GM19467 (cell line): ENCODE results near the gene TSPEAR.

Experiments used
- ATAC-seq: cut with Tn5 transposase; IDR thresholded peaks from one replicate; pipeline ENCODE4 v1.9.1; 2021; ENCODE audit warnings: mild to moderate bottlenecking, moderate library complexity; ENCODE audit not compliant: unreplicated experiment

The TSPEAR gene

DNA sequence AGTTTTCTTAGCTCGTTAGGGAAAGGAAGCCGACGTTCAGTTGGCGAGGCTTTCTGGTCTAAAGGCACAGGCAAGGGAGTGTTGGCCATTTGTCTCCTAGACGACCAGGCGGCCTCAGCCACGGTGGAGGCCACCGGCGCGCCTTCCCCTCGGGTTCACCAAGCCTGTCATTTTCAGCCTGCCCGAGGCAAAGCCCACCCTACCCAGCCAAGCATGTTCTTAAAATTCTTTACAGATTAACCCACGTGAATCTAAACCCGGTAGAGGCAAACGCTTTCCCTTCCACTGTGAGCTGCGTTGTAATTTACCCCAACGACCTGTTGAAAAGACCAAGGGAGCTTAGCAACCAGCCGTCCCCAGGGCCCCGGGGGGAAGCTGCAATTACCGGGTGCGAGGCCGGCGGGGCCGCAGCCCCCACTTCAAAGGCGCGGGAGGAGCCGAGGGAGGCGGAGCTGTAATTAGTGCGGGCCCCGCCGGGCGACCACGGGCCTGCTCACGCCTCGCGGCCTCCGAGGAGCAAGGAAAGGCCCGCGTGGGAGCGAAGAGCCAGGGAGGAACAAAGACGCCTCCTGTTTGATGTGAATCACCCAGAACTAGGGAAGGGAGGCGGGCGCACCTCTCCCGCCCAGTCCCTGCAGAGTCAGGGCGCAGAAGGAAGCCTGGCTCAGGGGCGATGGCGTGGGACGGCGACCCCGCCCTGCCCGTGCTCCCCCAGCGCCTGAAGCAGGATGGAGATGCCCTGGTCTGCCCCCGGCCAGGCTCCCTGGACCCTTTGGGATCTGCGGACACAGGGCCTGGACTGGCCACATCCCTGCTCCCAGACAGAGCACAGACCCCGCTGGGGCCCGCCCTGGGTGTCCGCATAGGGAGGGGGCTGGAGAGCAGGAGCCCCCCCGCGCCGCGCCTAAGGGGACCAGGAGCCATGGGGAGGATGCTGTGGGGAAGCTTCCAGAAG, 12.1 kb upstream of the TSPEAR start:
- ATAC-seq, result no peak

DNA sequence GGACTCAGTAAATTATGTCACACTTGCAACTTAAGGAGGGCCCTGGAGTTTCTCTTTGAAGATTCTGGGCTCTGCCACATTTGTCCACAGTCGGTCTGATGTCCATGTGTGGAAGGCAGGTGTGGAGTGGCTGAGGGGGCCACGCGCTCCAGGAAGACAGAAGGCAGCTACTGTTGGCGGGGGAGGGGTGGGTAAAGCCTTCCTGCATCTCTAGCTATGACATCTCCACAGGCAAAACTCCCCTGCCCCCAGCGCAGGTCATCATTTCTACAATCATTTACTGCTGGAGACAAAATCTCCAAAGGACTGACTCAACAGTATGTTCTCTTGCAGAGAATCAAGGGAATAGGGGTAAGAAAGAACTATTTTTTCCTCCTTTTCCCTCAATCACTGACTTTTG, 11.4 kb upstream of the TSPEAR start:
- ATAC-seq, result no peak

DNA sequence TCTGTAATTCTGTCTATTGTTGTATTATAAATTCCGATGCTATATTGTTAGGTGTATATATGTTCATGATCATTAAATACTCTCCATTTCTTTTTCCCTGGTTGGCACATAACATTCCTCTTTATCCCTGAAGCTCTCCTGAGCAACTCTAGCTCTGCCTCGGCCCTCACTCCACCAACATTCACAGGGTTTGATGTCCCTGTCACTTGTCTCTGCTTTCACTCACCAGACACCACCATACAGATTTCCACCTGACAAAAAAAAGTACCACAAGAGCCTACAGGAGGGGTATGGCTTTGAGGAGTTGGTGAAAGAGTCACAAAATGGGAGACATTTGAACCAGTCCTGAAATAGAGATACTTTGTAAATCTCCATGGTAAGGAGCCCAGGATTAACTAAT, 8.8 kb upstream of the TSPEAR start:
- ATAC-seq, result no peak

GRCh38 chr21:44718571-44718970, 7.2 kb upstream of the TSPEAR start:
- no peak for ATAC-seq

- ATAC-seq, result no peak
Measured at GRCh38 chr21:44718093-44718492, 6.7 kb upstream of the TSPEAR start.

- ATAC-seq, result no peak
Measured at GRCh38 chr21:44716984-44717383, 5.6 kb upstream of the TSPEAR start.

DNA sequence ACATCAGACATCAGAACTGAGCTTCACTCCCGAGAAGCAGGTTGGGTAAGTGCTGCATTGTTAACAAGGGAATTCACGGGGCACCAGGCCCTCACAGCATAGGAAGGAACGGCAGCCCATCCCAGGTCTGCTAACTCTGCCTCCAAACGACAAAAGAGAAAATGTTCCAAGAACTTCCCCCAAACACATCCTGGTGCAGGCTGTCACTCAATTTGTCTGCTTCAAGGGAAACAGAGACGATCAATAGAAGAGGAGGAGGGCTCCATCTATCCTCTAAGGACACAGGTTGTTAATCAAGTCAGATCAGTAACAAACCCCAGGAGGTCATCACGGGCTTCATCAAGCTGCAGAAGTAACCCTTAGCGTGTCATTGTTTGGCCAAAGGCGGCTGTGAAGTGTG, 3.5 kb upstream of the TSPEAR start:
- ATAC-seq, result no peak

DNA sequence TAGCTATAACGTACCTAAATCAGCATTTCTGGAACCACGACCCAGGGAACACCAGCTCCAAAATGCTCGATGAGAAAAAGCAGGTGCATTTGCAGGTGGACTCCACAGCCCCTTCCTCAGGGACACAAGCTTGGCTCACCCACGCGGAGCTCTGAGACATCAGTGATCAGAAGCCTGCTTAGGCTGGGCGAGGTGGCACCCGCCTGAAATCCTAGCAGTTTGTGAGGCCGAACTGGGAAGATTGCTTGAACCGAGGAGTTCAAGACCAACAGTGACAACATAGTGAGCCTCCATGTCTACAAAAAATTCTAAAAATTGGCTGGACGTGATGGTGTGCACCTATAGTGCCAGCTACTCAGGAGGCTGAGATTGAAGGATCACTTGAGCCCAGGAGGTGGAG, 2.5 kb upstream of the TSPEAR start:
- no peak for ATAC-seq

GRCh38 chr21:44713130-44713529, 1.8 kb upstream of the TSPEAR start:
- ATAC-seq, result no peak

- ATAC-seq, result no peak
Measured at GRCh38 chr21:44712203-44713028, 1.0 kb upstream of the TSPEAR start.

DNA sequence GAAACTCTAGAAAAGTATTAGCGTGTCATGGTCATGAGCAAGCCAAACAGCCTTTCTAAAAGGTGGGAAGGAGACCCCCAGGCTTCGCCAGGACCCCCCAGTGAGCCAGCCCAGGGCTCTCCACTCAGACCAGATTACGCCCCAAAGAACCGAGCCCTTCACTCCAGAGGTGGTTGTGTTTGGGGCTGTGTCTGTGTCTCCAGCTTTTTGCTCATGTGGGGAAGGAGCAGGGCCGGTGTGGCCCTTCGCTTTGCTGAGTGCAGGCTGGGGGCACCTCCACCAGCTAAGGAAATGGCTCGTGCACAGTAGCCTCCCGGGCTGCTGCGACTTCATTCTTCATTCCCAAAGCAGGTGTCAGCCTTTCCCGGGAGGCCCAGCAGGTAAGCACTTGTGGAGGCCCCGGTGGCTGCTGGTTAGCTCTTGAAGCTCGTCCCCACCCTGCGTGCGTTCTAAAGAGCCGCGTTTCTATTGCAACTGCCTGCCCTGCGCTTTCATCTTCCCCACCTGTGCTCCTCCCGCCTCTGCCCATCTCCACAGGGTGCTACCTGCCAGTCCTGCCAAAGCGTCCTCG, 531 bp downstream of the TSPEAR start:
- ATAC-seq, result no peak

- ATAC-seq, result no peak
Measured at GRCh38 chr21:44710294-44710665, 1.1 kb downstream of the TSPEAR start.

DNA sequence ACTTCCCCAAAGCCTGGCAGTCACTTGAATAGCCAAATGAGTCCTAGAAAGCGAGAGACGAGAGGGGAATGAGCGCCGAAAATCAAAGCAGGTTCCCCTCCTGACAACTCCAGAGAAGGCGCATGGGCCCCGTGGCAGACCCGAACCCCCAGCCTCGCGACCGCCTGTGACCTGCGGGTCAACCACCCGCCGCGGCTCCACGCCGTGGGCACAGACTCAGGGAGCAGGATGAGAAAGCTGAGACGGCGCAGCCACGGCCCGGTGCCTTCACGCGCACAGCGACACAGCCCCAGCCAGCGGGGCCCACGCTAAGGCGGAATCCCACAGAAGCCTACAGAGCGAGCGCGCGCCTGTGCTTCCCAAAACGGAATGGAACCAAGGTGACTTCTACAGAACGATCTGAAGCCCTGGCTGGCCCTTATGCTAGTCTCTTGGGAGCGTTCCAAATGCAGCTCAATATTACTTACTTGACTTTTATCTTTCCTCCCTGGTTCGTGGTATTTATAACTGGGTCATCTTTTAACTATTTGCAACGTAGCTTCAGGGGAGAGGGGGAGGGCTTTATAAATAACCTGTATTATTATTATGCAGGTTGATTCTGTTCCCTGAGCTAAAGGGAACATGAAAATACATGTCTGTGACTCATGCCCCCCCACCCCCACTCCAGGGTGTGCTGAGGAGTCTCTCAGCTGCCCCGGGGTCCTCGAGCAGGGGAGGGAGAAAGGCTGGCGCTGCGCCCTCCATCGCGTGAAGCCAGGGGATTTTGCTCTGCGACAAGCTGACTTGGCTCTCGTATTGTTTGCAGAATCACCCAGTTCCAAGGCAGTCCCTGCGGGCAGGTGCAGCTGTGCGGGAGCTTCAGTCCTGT, 1.7 kb downstream of the TSPEAR start:
- ATAC-seq, result no peak

GRCh38 chr21:44708866-44709425, 2.4 kb downstream of the TSPEAR start:
- ATAC-seq, result no peak

DNA sequence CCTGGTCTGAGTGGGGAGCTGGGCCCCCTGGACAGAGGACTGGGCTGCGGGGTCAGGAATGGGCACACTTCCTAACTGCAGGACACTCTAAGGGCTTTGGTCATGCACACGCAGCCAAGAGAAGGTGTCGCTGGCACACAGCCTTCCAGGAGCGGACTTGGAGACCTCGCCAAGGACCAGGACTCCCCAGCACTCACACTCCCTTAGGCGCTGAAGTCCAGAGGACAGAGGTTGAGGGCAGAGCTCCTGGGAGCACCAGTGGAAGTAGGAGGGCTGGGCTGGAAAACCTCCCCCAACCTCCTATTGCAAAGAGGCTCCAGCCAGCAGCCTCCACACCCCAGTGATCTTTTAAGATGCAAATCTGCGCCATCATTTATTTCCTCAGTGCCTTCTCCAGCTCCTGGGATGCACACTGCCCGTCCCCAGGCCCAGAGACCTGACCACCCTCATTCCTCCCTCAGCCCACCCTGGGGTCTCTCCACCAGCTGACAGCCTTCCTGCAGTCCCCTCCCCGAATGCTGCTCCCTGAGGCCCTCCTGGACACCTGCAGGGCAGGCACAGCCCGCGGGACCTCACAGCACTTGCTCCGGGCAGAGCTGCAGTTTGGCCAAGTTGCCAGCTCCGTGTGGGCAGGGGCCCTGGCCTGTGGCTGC, 3.0 kb downstream of the TSPEAR start:
- ATAC-seq, result no peak

GRCh38 chr21:44706706-44707581, 4.4 kb downstream of the TSPEAR start:
- ATAC-seq, result no peak

- no peak for ATAC-seq
Measured at GRCh38 chr21:44706026-44706705, 5.2 kb downstream of the TSPEAR start.

GRCh38 chr21:44704636-44705001, 6.8 kb downstream of the TSPEAR start:
- ATAC-seq, result no peak
